Right lobe of liver (tissue), 4 donors: ENCODE measurements around the gene LARP4B.

Source experiments
- CTCF ChIP-seq, 4 donors: fragments of 200-600 bp in 3 of 4; fragments of 450-650 bp in 1 of 4; IDR thresholded peaks; one replicate each; pipeline versions ENCODE4 v1.5.1 to v1.8.0; 2016 to 2022; ENCODE audit warnings: antibody characterized with exemption in 4 of 4, mild to moderate bottlenecking in 2 of 4
- POLR2A ChIP-seq: fragments of 450-650 bp; IDR thresholded peaks from one replicate; pipeline ENCODE4 v1.6.1; 2017; ENCODE audit warnings: antibody characterized with exemption, mild to moderate bottlenecking
- donor health status: DM: no; HTN: no; CAD: no.
- donor health status: DM: no; HTN: no; CAD: no.
- donor health status: DM: no; HTN: yes; CAD: no.

- TF ChIP-seq POLR2A: no peak
- no peak for TF ChIP-seq CTCF (IDR thresholded peaks at IDR 0.05)
These were observed 88.7 kb downstream of the LARP4B start for GRCh38 chr10:842795-843194.
